Neural crest cell (in vitro differentiated cells): ENCODE measurements around the gene PPP2R2B. TPM values are rescaled to one million over a fixed set of nuclear protein-coding genes. Genes with fewer than 3 reads are reported as not detected.

Source experiments
- DNase-seq: peaks from one replicate; pipeline ENCODE4 v3.0.0; 2021; ENCODE audit warnings: low read depth, mixed read lengths, low spot score
- H3K27ac Mint-ChIP-seq: one replicate; pipeline ENCODE4 v1.8.0; 2021; ENCODE audit warnings: mild to moderate bottlenecking, mixed read lengths; ENCODE audit not compliant: unreplicated experiment
- H3K27me3 Mint-ChIP-seq: 2 replicates; pipeline ENCODE4 v1.8.0; 2021; ENCODE audit warnings: low read depth, mild to moderate bottlenecking, mixed read lengths
- H3K36me3 Mint-ChIP-seq: 2 replicates; pipeline ENCODE4 v1.8.0; 2021; ENCODE audit warnings: low read depth, mild to moderate bottlenecking, mixed read lengths
- H3K4me1 Mint-ChIP-seq: 2 replicates; pipeline ENCODE4 v1.8.0; 2021; ENCODE audit warnings: mixed read lengths
- H3K4me3 Mint-ChIP-seq: one replicate; pipeline ENCODE4 v1.8.0; 2021; ENCODE audit warnings: mild to moderate bottlenecking, mixed read lengths
- H3K9me3 Mint-ChIP-seq: 2 replicates; pipeline ENCODE4 v1.8.0; 2021; ENCODE audit warnings: mixed read lengths
- total RNA-seq: library from RNA; stranded (reverse); gene quantifications from 2 replicates; pipeline ENCODE4 v1.2.1, GENCODE V29; 2021
- TF ChIP-seq, protein P1 (sequence below): fragments of 200-600 bp; sonication (generic); conservative IDR thresholded peaks from 2 replicates; pipeline ENCODE4 v1.5.0; 2021; ENCODE audit warnings: antibody characterized with exemption, mild to moderate bottlenecking

Gene PPP2R2B
- total RNA-seq, 1 donor from 2014 or later = 4.9 TPM

DNA sequence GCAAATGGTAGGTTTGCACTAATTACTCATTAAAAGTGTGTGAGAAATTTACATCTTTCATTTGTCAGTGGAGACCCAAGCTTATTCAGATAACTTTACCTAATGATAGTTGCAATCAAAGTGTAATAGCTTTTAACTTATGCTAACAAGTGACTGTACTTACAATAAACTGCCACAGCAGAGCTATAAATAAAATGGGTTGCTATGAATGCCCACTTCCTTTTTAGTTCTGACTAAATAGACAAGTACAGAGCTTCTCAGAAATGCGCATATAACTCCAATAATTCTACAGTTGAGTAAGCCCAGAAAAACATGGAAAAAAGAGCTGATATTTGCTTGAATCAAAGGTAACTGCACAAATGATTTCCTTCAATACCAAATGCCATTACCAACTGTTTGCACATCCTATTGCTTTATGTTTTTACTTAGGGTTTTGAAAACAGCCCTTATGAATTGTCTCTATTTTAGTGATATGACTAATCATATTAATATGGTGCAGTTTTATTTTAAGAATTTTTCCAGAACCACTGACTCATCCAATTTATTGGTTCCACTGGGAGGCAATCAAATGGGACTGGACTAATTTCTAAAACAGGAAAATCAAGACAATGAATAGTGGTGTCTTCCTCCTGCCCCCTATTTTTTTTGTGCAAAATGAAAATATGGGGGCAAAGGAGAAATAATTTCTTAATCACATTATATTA, 84.1 kb downstream of the PPP2R2B start:
- Mint-ChIP-seq H3K27ac (no peak overlapping the region), H3K4me1 (peaks cover 39% of the 10 kb centered on the region), H3K36me3 (no peaks in the 10 kb centered on the region), H3K9me3 (no peaks in the 10 kb centered on the region), H3K4me3 (no peak overlapping the region), H3K27me3 (no peaks in the 10 kb centered on the region)
- DNase-seq = no peak
- TF ChIP-seq, protein P1, sequence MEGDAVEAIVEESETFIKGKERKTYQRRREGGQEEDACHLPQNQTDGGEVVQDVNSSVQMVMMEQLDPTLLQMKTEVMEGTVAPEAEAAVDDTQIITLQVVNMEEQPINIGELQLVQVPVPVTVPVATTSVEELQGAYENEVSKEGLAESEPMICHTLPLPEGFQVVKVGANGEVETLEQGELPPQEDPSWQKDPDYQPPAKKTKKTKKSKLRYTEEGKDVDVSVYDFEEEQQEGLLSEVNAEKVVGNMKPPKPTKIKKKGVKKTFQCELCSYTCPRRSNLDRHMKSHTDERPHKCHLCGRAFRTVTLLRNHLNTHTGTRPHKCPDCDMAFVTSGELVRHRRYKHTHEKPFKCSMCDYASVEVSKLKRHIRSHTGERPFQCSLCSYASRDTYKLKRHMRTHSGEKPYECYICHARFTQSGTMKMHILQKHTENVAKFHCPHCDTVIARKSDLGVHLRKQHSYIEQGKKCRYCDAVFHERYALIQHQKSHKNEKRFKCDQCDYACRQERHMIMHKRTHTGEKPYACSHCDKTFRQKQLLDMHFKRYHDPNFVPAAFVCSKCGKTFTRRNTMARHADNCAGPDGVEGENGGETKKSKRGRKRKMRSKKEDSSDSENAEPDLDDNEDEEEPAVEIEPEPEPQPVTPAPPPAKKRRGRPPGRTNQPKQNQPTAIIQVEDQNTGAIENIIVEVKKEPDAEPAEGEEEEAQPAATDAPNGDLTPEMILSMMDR = no peak

DNA sequence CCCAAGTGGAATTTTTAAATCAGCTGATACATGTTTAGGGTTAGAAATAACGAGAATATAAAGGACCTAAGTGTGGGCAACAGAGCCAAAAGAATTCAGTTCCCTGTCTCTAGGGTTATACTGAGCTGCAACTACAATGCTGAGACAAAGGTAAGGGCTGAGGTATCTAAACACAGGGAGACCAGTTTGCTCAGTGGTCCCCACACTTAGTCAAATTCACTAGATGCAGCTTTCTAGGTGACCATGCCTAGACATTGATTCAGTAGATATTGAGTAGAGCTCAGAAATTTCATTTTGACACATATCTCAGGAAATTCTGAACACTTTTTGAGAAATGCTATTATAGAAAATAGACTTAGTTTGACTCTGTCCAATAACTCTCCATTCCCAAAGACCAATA, 84.8 kb downstream of the PPP2R2B start:
- H3K4me1 Mint-ChIP-seq = peaks cover 46% of the 10 kb centered on the region
- no peaks in the 10 kb centered on the region for H3K9me3 Mint-ChIP-seq
- H3K27ac Mint-ChIP-seq = no peak overlapping the region
- no peak overlapping the region for H3K4me3 Mint-ChIP-seq
- H3K27me3 Mint-ChIP-seq = no peaks in the 10 kb centered on the region
- TF ChIP-seq, protein P1 = no peak
- no peak for DNase-seq
- no peaks in the 10 kb centered on the region for H3K36me3 Mint-ChIP-seq

DNA sequence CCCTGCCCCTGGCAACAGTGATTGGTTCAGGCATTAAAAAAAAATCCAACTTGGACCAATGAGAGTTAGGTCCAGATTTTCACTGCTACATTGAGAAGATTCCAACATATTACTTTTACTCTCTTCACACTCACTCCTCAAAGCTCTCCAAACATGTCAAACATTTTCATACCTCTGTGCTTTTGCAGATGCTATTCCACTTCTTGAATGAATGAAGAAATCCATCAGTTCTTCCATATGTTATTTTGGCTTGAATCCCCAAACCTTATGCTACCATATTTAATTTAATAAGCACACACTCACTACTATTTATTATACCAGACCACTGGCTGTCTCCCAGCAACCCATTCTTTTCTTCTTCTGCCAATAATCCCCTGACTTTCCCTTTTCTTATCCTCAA, 87.1 kb downstream of the PPP2R2B start:
- no peak overlapping the region for H3K27ac Mint-ChIP-seq
- TF ChIP-seq, protein P1 = no peak
- no peak for DNase-seq
- H3K4me3 Mint-ChIP-seq = no peak overlapping the region
- no peaks in the 10 kb centered on the region for H3K36me3 Mint-ChIP-seq
- H3K9me3 Mint-ChIP-seq = no peaks in the 10 kb centered on the region
- H3K27me3 Mint-ChIP-seq = no peaks in the 10 kb centered on the region
- peaks cover 29% of the 10 kb centered on the region for H3K4me1 Mint-ChIP-seq

DNA sequence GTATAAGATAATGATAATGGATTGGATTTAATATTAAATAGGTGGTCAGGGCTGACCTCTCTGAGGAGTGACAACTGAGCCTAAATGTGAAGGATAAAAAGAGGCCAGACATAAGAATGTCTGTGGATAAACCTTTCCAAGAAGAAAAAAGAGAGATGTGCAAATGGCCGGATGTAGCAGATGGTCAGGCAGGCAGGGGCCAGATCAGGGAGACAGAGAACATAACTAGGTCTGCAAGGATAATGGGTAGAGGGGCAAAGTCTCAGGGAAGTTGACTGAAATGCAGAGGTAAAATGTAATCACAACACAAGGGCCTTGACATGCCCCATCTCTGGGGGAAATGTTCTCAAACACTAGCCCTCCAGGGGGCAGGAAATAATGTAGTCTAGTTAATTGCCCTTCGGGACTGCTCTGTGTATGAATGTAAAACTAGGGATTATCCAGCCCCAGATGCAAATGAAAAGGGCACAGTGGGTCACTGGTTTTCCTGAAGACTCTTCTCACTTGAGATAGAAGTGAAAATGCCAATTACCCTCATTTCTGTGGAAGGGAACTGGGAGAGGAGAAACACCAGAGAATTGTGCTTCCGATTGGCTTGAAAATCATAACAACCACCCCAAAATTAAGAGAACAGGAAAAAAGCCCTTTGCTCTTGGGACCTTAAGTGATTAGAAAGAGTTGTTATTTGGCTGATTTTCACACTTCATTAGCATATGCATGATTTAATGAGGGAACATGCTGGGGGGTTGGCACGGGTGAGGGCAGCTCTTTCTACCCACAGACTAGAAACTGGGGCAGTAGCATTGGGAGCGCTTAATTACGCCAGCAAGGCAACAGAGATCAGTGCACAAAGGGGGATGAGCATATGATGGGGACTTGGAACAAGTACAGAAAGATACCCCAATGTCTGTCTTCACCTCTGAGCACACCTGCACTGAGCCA, 88.6 kb downstream of the PPP2R2B start:
- TF ChIP-seq, protein P1 = no peak
- H3K27me3 Mint-ChIP-seq = no peaks in the 10 kb centered on the region
- no peaks in the 10 kb centered on the region for H3K36me3 Mint-ChIP-seq
- peaks cover 22% of the 10 kb centered on the region for H3K4me1 Mint-ChIP-seq
- H3K4me3 Mint-ChIP-seq = no peak overlapping the region
- no peaks in the 10 kb centered on the region for H3K9me3 Mint-ChIP-seq
- no peak for DNase-seq
- no peak overlapping the region for H3K27ac Mint-ChIP-seq

DNA sequence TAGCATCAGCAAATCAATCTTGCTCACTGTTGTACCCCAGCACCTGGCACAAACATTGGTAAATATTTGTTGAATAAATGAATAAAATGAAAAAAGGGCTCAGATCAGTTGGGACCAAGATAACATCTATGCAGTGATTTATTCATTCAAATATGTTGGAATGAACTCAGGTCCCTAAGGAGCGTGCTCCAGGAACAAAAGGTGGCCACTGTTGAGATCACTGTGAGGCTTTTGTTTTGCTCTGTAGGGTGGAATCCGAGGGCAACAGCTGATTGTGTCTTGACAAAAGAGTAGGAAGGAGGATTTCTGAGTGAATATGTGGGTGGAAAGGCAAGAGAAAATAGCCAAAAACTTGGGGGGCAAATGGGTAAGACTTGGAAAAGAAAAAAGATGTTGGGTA, 89.7 kb downstream of the PPP2R2B start:
- Mint-ChIP-seq H3K9me3 (no peaks in the 10 kb centered on the region), H3K36me3 (no peaks in the 10 kb centered on the region), H3K4me3 (no peak overlapping the region), H3K27ac (peak overlapping the region; percentile 87), H3K4me1 (peaks cover 22% of the 10 kb centered on the region), H3K27me3 (no peaks in the 10 kb centered on the region)
- TF ChIP-seq, protein P1 = no peak
- no peak for DNase-seq
